Measurements from ENCODE around the gene TBKBP1.

GRCh38 chr17:47704116-47704515, 10.2 kb downstream of the TBKBP1 start:
- no peak for TF ChIP-seq POLR2AphosphoS5 (IDR thresholded peaks at IDR 0.05)
- TF ChIP-seq, protein P1, sequence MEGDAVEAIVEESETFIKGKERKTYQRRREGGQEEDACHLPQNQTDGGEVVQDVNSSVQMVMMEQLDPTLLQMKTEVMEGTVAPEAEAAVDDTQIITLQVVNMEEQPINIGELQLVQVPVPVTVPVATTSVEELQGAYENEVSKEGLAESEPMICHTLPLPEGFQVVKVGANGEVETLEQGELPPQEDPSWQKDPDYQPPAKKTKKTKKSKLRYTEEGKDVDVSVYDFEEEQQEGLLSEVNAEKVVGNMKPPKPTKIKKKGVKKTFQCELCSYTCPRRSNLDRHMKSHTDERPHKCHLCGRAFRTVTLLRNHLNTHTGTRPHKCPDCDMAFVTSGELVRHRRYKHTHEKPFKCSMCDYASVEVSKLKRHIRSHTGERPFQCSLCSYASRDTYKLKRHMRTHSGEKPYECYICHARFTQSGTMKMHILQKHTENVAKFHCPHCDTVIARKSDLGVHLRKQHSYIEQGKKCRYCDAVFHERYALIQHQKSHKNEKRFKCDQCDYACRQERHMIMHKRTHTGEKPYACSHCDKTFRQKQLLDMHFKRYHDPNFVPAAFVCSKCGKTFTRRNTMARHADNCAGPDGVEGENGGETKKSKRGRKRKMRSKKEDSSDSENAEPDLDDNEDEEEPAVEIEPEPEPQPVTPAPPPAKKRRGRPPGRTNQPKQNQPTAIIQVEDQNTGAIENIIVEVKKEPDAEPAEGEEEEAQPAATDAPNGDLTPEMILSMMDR (IDR thresholded peaks at IDR 0.05), result no peak

Data from breast epithelium (tissue), 3 donors.